ENCODE data around the gene CYP19A1.

The CYP19A1 gene

DNA sequence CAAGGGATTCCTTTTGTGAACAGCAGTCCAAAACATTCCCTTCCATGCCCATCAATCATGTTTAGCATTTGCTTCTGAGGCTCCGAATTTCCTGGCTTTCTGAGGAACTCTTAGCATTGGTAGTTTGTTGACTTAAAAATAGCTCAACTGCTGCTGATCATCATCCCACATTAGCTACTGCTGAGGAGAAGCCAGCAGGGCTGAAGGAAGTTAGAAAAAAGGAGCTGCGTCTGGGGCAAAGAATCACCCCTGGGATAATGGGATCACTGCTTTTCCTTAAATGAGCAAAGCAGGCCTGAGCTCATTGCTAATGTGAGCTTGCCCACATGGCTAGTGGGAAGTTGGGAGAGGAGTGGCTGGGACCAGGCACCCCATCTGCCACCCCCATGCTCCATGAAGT, 39.8 kb downstream of the CYP19A1 start:
- DNase-seq (ENCODE audit: low read depth in 2 of 2) = no peak
- no peak overlapping the region for H3K4me3 ChIP-seq (replicated peaks in 1 of 2; ENCODE audit: low read depth in 2 of 2, low read length in 2 of 2)
- TF ChIP-seq CTCF (IDR thresholded peaks at IDR 0.05; ENCODE audit: low read depth, low read length) = no peak

DNA sequence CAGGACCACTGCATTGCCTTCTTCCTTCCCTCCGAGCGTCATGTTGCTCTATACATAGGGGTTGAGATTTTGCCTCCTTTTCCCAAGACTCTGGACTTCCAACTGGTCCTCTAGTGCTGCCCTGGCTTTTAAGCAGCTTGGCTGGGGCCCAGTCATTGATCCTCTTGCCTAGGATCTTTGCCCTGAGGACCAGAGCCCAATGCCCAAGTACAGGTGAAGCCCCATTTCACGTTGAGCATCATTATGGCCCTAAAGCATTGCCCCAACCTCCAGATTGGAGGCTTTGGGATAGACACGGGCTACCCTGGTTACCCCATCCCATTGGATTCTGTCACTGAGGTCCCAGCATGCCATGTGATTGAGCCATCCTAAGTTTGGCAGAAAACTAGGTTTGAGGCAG, 47.7 kb downstream of the CYP19A1 start:
- TF ChIP-seq CTCF (IDR thresholded peaks at IDR 0.05; ENCODE audit: low read depth, low read length) = no peak
- no peak for DNase-seq (ENCODE audit: low read depth in 2 of 2)

DNA sequence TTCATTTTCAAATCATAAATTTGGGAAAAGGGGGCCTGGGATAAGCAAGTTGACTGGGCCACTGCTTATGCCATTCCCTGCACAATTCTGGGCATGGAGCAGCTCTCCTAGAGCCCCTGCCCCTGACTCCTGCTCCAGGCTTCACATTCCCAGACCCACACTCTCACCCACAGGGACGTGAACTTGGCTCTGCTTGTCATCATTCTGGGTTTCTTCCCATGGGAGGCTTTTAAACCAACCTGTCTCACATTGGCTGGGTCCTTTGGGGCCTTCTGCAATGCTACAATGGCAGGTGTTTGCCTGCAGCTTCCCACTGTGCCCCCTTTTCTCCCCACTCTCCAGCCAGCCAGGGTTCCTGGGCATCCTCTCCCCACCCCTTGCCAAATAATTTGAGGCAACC, 49.1 kb downstream of the CYP19A1 start:
- TF ChIP-seq CTCF (IDR thresholded peaks at IDR 0.05; ENCODE audit: low read depth, low read length) = no peak
- no peak for DNase-seq (ENCODE audit: low read depth in 2 of 2)

More for the DNA sequence above, 47.7 kb downstream of the CYP19A1 start:
- no peak overlapping the region for H3K4me3 ChIP-seq (replicated peaks in 1 of 2; ENCODE audit: low read depth in 2 of 2, low read length in 2 of 2)

GRCh38 chr15:51288143-51289065, 50.0 kb downstream of the CYP19A1 start:
- TF ChIP-seq CTCF (IDR thresholded peaks at IDR 0.05; ENCODE audit: low read depth, low read length) = no peak
- DNase-seq (ENCODE audit: low read depth in 2 of 2) = peak; percentile 44 to 64
- no peak overlapping the region for H3K4me3 ChIP-seq (replicated peaks in 1 of 2; ENCODE audit: low read depth in 2 of 2, low read length in 2 of 2)

More for the DNA sequence above, 49.1 kb downstream of the CYP19A1 start:
- no peak overlapping the region for H3K4me3 ChIP-seq (replicated peaks in 1 of 2; ENCODE audit: low read depth in 2 of 2, low read length in 2 of 2)

DNA sequence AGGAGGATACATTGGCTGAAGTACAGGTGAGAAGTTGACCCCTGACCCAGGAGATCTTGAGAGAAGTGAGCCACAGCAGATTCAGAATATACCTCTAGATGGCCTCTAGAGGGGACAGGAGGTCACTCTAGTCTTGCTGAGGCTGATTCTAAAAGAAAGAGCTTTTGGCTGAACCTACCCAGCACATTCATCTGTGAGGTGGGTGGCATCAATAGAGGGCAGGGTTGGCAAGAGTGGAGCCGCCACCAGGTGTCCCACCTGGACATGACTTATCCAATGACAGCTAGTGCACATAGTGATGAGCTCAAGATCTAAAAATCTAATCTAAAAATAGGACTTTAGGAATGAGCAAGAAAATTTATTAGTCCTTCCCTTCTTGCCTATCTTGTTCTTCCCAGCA, 51.6 kb downstream of the CYP19A1 start:
- peak; percentile 24 for TF ChIP-seq CTCF (IDR thresholded peaks at IDR 0.05; ENCODE audit: low read depth, low read length)
- DNase-seq (ENCODE audit: low read depth in 2 of 2) = peak in 1 of 2 donors; percentile 20
- no peak overlapping the region for H3K4me3 ChIP-seq (replicated peaks in 1 of 2; ENCODE audit: low read depth in 2 of 2, low read length in 2 of 2)

DNA sequence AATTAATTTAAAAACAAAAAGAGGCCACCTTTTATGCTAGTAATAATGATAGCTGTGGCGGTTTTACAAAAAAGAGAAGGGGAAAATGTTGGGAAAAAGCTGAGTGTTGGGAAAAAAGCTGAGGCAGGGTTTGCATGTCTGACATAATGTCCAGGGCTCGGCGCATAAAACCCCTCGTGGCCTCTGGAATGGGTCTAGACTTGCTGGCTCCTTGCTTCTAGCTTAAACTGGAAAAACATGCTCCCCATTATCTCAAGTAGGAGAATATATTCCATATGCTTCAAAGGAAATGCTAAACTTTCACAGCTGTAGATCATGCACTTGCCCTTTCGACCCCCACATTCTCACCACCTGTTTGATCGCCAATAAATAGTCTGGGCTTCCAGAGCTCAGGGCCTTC, 53.0 kb downstream of the CYP19A1 start:
- TF ChIP-seq CTCF (IDR thresholded peaks at IDR 0.05; ENCODE audit: low read depth, low read length) = no peak
- H3K4me3 ChIP-seq (replicated peaks in 1 of 2; ENCODE audit: low read depth in 2 of 2, low read length in 2 of 2) = no peak overlapping the region
- no peak for DNase-seq (ENCODE audit: low read depth in 2 of 2)

Measured in cardiac fibroblast (primary cell).